Naive B cell (primary cell): ENCODE measurements around the gene EHBP1L1. TPM values are rescaled to one million over a fixed set of nuclear protein-coding genes. Genes with fewer than 3 reads are reported as not detected.
"Not testable (repeated sequence)": the region's sequence is repeated elsewhere in the genome, so short reads cannot be mapped to it uniquely, and the experiment has no call there.

Source experiments
- ATAC-seq, 2 donors: fragments of 150-1000 bp; cut with Tn5 transposase; 2 replicates each; pipeline ENCODE4 v1.10.0; 2021; ENCODE audit warnings: low read depth in 2 of 2, mild to moderate bottlenecking in 2 of 2, moderate library complexity in 2 of 2
- DNase-seq: peaks from one replicate; pipeline ENCODE4 v3.0.0; 2022
- H3K27ac Mint-ChIP-seq, 6 donors: one replicate each; pipeline ENCODE4 v1.8.0; 2020 to 2022; ENCODE audit warnings: mild to moderate bottlenecking in 6 of 6, mixed read lengths in 6 of 6, moderate library complexity in 5 of 6, inconsistent platforms in 2 of 6
- H3K27me3 Mint-ChIP-seq, 3 donors: one replicate each; pipeline ENCODE4 v1.8.0; 2021 to 2022; ENCODE audit warnings: mixed read lengths in 3 of 3, mild to moderate bottlenecking in 1 of 3
- H3K36me3 Mint-ChIP-seq, 2 donors: one replicate each; pipeline ENCODE4 v1.8.0; 2020 to 2022; ENCODE audit warnings: mixed read lengths in 2 of 2, inconsistent platforms in 1 of 2, mild to moderate bottlenecking in 1 of 2
- H3K4me1 Mint-ChIP-seq, 3 donors: one replicate each; pipeline ENCODE4 v1.8.0; 2020 to 2022; ENCODE audit warnings: mixed read lengths in 3 of 3, inconsistent platforms in 1 of 3, mild to moderate bottlenecking in 1 of 3, moderate library complexity in 1 of 3
- H3K4me3 Mint-ChIP-seq, 8 donors: one replicate each; pipeline ENCODE4 v1.8.0; 2020 to 2022; ENCODE audit warnings: mild to moderate bottlenecking in 8 of 8, mixed read lengths in 8 of 8, moderate library complexity in 8 of 8, inconsistent platforms in 2 of 8
- H3K9me3 Mint-ChIP-seq, 7 donors: one replicate each; pipeline ENCODE4 v1.8.0; 2020 to 2022; ENCODE audit warnings: mixed read lengths in 7 of 7, mild to moderate bottlenecking in 5 of 7, inconsistent platforms in 2 of 7, moderate library complexity in 1 of 7
- polyA plus RNA-seq, 6 donors: library from polyadenylated mRNA; unstranded; fragments of 300-500 nt; fragmentation: Illumina TruSeq; gene quantifications; one replicate each; pipeline ENCODE4 v1.2.3, GENCODE V29; 2021; ENCODE audit warnings: low read depth in 6 of 6

Gene EHBP1L1
- polyA plus RNA-seq, 6 donors from 2014 or later: 5.5 to 18.3 (median 11.6) TPM

DNA sequence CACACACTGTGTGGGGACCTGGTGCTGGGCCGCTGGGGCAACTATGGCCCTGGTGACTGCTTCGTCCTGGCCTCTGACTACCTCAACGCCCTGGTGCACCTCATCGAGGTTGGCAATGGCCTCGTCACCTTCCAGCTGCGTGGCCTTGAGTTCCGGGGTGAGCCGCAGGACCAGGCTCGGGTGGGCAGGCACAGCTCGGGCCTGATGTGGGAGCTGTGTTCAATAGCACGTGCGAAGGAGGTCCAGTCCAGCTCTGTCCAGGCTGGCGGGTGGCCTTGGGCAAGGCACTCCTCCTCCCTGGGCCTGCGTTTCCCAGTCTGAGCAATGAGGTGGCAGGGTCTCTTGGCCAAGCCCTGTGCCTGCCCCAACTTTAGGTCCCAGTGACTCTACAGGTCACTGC, 53.7 kb downstream of the EHBP1L1 start:
- ATAC-seq: no peak
- no peak for DNase-seq
- no peaks in the 10 kb centered on the region for H3K36me3 Mint-ChIP-seq
- H3K4me1 Mint-ChIP-seq: peaks cover 15 to 20% (median 16%) of the 10 kb centered on the region in 3 donors
- no peak overlapping the region for H3K4me3 Mint-ChIP-seq
- H3K9me3 Mint-ChIP-seq: no peaks in the 10 kb centered on the region
- peak overlapping the region in 1 of 6 donors; percentile 33 for H3K27ac Mint-ChIP-seq
- no peaks in the 10 kb centered on the region for H3K27me3 Mint-ChIP-seq

DNA sequence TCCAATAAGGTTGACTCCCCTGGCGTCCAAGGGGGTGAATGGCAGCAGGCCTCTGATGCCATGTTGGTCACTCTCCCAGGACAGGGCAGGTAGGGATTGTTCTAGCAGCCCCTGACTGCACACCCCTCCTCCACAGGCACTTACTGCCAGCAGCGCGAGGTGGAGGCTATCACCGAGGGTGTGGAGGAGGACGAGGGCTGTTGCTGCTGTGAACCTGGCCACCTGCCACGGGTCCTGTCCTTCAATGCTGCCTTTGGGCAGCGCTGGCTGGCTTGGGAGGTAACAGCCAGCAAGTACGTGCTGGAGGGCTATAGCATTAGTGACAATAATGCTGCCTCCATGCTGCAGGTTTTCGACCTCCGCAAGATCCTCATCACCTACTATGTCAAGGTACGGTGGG, 54.4 kb downstream of the EHBP1L1 start:
- Mint-ChIP-seq H3K27me3 (no peaks in the 10 kb centered on the region), H3K36me3 (no peaks in the 10 kb centered on the region), H3K4me3 (no peak overlapping the region)

DNA sequence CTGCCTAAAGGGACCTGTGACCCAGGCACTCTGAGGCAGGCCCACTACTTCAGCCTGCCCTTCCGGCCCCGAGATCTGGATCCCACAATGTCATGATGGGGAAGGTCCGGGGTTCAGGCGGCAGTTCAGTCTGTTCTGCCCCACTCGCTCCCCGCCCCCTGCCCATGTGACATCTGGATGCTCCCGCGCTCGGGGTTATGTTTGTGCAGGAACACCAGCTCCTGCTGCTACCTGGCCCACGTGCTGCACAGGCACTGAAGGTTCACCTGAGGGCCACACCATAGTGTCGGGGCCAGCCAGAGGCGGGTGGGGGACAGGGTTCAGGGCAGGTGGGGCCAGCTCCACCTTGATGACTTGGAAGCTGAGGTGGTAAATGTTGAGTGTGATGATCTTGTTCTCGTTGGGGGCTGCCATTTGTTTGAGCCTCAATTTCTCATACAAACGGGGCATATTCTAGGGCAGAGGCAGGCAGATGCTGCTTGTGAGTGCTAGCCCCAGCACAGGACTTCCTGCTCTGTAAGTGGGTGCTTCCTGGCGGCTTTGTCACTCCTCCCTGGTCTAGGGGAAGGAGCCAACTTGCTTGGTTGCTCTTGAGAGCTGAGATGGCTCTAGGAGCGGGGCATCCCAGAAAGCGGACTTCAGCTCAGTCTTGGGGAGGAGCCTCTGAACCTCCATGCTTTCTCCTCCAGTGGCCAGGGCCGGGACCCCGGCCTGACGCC, 57.7 kb downstream of the EHBP1L1 start:
- Mint-ChIP-seq H3K9me3 (no peaks in the 10 kb centered on the region), H3K27ac (peak overlapping the region in 4 of 6 donors; percentile 28 to 86 (median 66)), H3K27me3 (no peaks in the 10 kb centered on the region), H3K4me3 (no peak overlapping the region), H3K4me1 (peaks cover 13 to 24% (median 17%) of the 10 kb centered on the region in 3 donors), H3K36me3 (no peaks in the 10 kb centered on the region)
- ATAC-seq: no peak
- DNase-seq: no peak

More for the DNA sequence above, 54.4 kb downstream of the EHBP1L1 start:
- DNase-seq: no peak
- no peak for ATAC-seq
- no peak overlapping the region for H3K27ac Mint-ChIP-seq
- H3K9me3 Mint-ChIP-seq: no peaks in the 10 kb centered on the region
- peaks cover 15 to 19% (median 16%) of the 10 kb centered on the region in 3 donors for H3K4me1 Mint-ChIP-seq

DNA sequence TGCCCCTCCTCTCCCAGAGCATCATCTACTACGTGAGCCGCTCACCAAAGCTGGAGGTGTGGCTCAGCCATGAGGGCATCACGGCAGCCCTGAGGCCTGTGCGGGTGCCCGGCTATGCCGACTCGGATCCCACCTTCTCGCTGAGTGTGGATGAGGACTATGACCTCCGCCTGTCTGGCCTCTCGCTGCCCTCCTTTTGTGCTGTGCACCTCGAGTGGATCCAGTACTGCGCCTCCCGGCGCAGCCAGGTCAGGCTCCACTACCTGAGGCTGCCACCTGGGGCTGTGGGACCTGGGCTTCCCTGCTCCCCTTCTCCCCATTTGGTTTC, 58.2 kb downstream of the EHBP1L1 start:
- peak overlapping the region in 2 of 6 donors; percentile 59 to 86 for H3K27ac Mint-ChIP-seq
- ATAC-seq: no peak
- no peak overlapping the region for H3K4me3 Mint-ChIP-seq
- H3K27me3 Mint-ChIP-seq: no peaks in the 10 kb centered on the region
- no peak for DNase-seq
- H3K9me3 Mint-ChIP-seq: no peaks in the 10 kb centered on the region
- H3K4me1 Mint-ChIP-seq: peaks cover 18 to 29% (median 22%) of the 10 kb centered on the region in 3 donors
- no peaks in the 10 kb centered on the region for H3K36me3 Mint-ChIP-seq

DNA sequence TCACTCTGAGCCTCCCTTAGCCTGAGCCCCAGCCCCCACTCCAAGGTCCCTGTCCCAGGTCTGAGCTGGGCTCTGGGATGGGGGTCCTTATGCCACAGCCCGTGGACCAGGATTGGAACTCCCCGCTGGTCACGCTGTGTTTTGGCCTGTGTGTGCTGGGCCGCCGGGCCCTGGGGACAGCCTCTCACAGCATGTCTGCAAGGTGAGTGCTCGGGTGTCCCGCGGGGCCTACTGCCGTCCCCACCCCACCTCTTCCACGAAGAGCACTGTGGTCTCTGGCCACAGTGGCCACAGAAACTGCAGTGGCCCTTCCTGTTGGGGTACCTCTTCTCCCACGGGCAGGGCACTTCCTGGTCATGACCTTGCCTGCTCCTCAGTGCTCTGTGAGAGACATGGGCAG, 58.6 kb downstream of the EHBP1L1 start:
- Mint-ChIP-seq H3K4me1 (peaks cover 21 to 33% (median 25%) of the 10 kb centered on the region in 3 donors), H3K4me3 (no peak overlapping the region), H3K27ac (no peak overlapping the region)

DNA sequence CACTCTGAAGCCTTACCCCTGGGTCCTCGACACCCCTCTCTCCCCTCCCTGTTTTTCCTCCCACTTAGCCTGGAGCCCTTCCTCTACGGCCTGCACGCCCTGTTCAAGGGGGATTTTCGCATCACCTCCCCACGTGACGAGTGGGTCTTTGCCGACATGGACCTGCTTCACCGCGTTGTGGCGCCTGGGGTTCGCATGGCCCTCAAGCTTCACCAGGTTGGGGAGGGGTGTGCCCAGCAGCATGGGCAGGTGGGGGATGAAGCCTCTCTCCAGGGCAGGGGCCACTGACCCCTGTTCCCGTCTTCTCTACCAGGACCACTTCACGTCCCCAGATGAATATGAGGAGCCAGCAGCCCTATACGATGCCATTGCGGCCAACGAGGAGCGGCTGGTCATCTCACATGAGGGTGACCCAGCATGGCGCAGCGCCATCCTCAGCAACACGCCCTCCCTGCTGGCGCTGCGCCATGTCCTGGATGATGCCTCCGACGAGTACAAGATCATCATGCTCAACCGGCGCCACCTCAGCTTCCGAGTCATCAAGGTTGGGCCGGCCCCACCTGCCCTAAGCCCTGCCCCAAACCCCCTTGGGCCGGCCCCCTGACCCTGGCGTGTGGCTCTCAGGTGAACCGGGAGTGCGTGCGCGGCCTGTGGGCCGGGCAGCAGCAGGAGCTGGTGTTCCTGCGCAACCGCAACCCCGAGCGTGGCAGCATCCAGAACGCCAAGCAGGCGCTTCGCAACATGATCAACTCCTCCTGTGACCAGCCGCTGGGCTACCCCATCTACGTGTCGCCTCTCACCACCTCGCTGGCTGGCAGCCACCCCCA, 59.3 kb downstream of the EHBP1L1 start:
- no peaks in the 10 kb centered on the region for H3K36me3 Mint-ChIP-seq
- no peaks in the 10 kb centered on the region for H3K9me3 Mint-ChIP-seq
- peaks cover 27 to 40% (median 32%) of the 10 kb centered on the region in 3 donors for H3K4me1 Mint-ChIP-seq
- no peaks in the 10 kb centered on the region for H3K27me3 Mint-ChIP-seq
- no peak overlapping the region for H3K4me3 Mint-ChIP-seq
- no peak overlapping the region for H3K27ac Mint-ChIP-seq
- DNase-seq (no peak), ATAC-seq (no peak)

More for the DNA sequence above, 58.6 kb downstream of the EHBP1L1 start:
- no peak for DNase-seq
- no peak for ATAC-seq
- H3K9me3 Mint-ChIP-seq: no peaks in the 10 kb centered on the region
- no peaks in the 10 kb centered on the region for H3K27me3 Mint-ChIP-seq
- no peaks in the 10 kb centered on the region for H3K36me3 Mint-ChIP-seq

DNA sequence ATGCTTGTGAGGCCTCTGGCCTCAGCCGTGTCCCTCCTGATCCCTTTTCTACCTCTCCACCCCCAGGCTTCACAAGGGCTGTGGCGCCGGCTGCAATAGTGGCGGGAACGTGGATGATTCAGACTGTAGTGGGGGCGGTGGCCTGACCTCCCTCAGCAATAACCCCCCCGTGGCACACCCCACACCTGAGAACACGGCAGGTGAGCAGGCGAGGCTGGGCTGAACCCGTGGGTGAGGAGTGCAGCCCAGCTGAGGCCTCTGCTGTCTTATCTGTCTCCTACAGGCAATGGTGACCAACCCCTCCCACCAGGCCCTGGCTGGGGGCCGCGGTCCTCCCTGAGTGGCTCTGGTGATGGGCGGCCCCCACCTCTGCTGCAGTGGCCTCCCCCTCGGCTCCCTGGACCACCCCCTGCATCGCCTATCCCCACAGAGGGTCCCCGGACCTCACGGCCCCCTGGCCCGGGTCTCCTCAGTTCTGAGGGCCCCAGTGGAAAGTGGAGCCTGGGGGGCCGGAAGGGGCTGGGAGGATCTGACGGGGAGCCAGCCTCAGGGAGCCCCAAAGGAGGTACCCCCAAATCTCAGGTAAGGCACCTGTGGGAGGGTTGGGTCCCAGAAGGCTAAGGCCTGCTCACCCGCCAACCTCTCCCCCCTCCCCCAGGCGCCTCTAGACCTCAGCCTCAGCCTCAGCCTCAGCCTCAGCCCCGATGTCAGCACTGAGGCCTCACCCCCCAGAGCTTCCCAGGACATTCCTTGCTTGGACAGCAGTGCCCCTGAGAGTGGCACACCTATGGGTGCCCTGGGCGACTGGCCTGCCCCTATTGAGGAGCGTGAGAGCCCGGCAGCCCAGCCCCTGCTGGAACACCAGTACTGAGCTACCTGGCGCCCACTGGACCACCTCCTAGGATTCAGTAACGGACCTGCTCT, 60.5 kb downstream of the EHBP1L1 start:
- Mint-ChIP-seq H3K4me1 (peaks cover 36 to 49% (median 39%) of the 10 kb centered on the region in 3 donors), H3K36me3 (no peaks in the 10 kb centered on the region), H3K4me3 (peak overlapping the region in 5 of 8 donors; percentile 65 to 97 (median 93)), H3K9me3 (no peaks in the 10 kb centered on the region), H3K27me3 (no peaks in the 10 kb centered on the region), H3K27ac (peak overlapping the region in 4 of 6 donors; percentile 70 to 100 (median 88))
- ATAC-seq (no peak), DNase-seq (no peak)

DNA sequence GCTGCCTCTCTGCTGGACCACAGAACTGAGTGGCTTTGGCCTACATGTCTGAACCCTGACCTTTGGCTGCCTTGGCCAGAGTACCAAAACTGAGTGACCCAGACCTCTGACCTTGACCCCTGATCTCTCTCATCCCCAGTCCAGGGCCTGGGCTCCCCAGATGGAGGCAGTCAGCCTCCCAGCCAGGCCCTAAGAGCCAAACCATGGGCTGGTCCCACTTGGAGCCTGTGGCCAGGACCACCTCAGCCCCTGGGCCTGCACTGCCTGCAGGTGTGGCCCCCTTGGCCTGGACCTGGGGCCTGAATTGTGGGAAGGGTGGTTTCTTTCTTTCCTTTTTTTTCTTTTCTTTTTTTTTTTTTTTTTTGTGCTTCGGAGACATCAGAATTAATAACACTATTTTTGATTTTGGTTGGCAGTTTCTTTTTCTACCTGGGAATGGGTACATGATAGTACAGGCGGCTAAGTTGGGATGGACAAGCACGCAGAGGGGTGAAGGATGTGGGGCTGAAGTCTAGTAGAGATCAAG, 61.2 kb downstream of the EHBP1L1 start:
- H3K27ac Mint-ChIP-seq: peak overlapping the region; percentile 33 to 100 (median 98)
- no peaks in the 10 kb centered on the region for H3K27me3 Mint-ChIP-seq
- peaks cover 39 to 56% (median 46%) of the 10 kb centered on the region in 3 donors for H3K4me1 Mint-ChIP-seq
- H3K4me3 Mint-ChIP-seq: peak overlapping the region in 7 of 8 donors; percentile 93 to 99 (median 97)
- H3K9me3 Mint-ChIP-seq: no peaks in the 10 kb centered on the region
- H3K36me3 Mint-ChIP-seq: no peaks in the 10 kb centered on the region
- DNase-seq (no peak), ATAC-seq (no peak)

DNA sequence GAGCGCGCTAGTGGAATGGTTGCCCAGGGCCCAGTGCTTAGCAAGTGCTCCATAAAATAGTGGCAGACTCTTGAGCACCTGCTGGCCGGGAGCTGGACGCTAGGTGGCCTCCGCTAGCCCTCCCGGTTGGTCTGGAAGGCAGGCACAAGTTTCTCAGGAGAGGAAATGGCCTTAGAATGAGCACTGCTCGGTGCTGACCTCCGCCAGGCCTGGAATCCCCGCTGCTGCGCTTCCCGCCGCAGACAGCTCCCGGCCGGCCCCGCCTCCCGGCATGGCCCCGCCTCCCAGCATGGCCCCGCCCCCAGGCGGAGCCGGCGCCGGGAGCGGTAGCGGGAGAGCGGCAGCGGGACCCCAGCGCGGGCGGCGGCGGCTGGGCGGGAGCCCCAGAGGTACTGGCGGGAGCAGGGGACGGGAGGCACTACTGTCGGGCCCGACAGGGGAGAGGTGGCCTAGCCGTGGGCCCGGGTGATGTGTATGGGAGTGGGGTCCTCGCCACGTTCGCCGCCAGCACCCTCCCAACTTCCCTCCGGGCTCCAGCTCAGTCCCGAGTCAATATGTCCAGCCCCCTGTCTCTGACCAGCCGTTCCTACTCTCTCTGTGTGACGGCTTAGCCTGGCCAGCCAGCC, 62.1 kb downstream of the EHBP1L1 start, which contains the start of gene SIPA1:
SIPA1 (plus strand) TSS at position 308 of the 626 bp plus-strand sequence. CDS start 2,821 bp downstream, outside the sequence.
- no peaks in the 10 kb centered on the region for H3K36me3 Mint-ChIP-seq
- peak within 1 kb of the TSS; percentile 99 to 100 (median 100) for H3K27ac Mint-ChIP-seq
- no peaks in the 10 kb centered on the region for H3K27me3 Mint-ChIP-seq
- H3K9me3 Mint-ChIP-seq: no peaks in the 10 kb centered on the region
- ATAC-seq (peak; percentile 15 to 27), DNase-seq (peak; percentile 82)
- peak within 1 kb of the TSS; percentile 93 to 99 (median 98) for H3K4me3 Mint-ChIP-seq
- H3K4me1 Mint-ChIP-seq: peaks cover 39 to 56% (median 46%) of the 10 kb centered on the region in 3 donors

DNA sequence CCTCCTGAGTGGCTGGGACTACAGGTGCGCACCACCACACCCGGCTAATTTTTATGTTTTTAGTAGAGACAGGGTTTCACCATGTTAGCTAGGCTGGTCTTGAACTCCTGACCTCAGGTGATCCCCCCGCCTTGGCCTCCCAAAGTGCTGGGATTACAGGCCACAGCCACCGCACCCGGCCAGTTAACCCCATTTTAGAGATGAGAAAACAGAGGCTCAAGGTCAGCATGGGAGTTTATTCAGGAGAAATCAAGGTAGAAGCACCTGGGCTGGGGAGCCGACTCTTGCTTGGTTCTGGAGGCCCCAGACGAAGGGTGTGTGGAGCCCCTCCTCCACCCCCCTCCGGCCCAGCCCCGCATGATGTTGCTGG, 63.4 kb downstream of the EHBP1L1 start:
- DNase-seq, H3K9me3 Mint-ChIP-seq, H3K27me3 Mint-ChIP-seq, ATAC-seq: not testable (repeated sequence)
- H3K4me3 Mint-ChIP-seq: peak overlapping the region; percentile 93 to 99 (median 98)
- peaks cover 45 to 60% (median 54%) of the 10 kb centered on the region in 3 donors for H3K4me1 Mint-ChIP-seq
- peak overlapping the region; percentile 99 to 100 (median 100) for H3K27ac Mint-ChIP-seq
- peaks cover 0 to 12% of the 10 kb centered on the region in 2 donors for H3K36me3 Mint-ChIP-seq

DNA sequence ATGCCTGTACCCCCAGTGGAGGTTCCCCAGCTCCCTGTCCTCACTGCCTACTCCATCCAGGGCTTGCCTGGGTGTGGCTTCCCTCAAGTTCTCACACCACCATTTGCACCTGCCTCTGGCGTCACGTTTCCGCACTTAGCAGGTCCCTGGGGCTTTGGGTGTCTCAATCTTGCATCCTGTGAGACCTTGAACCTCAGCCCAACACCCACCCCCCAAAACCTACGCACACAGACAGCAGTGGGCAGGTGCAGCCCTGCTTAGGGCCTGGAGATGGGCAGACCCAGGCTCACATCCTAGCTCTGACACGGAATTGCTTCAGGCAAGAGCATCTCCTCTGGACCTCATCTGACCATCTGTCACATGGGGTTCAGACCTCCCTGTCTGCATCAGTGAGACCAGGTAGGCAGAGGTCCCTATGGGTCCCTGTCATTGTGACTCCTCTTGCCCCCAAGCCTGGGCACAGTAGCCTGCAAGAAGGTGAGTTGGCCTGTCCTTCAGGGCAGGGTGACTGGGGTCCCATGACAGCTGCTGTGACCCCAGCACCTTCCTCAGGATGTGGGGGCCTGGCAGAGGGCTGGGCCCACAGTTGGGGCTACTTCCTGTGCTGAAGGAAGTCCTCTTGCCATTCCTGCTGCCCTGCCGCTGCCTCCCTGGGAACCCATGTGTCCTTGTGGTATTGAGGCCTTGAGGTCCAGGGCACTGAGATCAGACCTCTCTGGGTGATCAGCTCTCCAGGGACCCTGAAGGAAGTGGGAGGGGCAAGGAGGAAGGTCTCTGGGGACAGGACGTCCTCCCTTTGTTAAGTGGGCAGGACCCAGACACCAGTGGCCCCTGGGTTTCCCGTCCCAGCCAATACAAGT, 64.0 kb downstream of the EHBP1L1 start:
- H3K27me3 Mint-ChIP-seq: no peaks in the 10 kb centered on the region
- peaks cover 0 to 18% of the 10 kb centered on the region in 2 donors for H3K36me3 Mint-ChIP-seq
- DNase-seq: peak; percentile 98
- H3K4me3 Mint-ChIP-seq: peak overlapping the region; percentile 93 to 99 (median 98)
- H3K4me1 Mint-ChIP-seq: peaks cover 51 to 64% (median 60%) of the 10 kb centered on the region in 3 donors
- H3K9me3 Mint-ChIP-seq: no peaks in the 10 kb centered on the region
- ATAC-seq: peak; percentile 73 to 75
- peak overlapping the region; percentile 99 to 100 (median 100) for H3K27ac Mint-ChIP-seq
